HG03103 (cell line): Measurements from ENCODE around the gene HTT-AS.

ENCODE experiments used
- ATAC-seq: cut with Tn5 transposase; IDR thresholded peaks from one replicate; pipeline ENCODE4 v1.9.1; 2021; ENCODE audit warnings: low read depth; ENCODE audit not compliant: unreplicated experiment

Gene HTT-AS

GRCh38 chr4:3031357-3032082, 42.8 kb downstream of the HTT-AS start:
- no peak for ATAC-seq

GRCh38 chr4:3030566-3031356, 43.6 kb downstream of the HTT-AS start:
- ATAC-seq = no peak

- no peak for ATAC-seq
Measured at GRCh38 chr4:3029464-3029863, 44.9 kb downstream of the HTT-AS start.

- ATAC-seq = no peak
Measured at GRCh38 chr4:3026540-3026939, 47.8 kb downstream of the HTT-AS start.

- ATAC-seq = no peak
Measured at GRCh38 chr4:3025881-3026280, 48.5 kb downstream of the HTT-AS start.

GRCh38 chr4:3022651-3023050, 51.7 kb downstream of the HTT-AS start:
- no peak for ATAC-seq

- no peak for ATAC-seq
Measured at GRCh38 chr4:3022112-3022511, 52.2 kb downstream of the HTT-AS start.

GRCh38 chr4:3021627-3022026, 52.7 kb downstream of the HTT-AS start:
- ATAC-seq = no peak

GRCh38 chr4:3021127-3021526, 53.2 kb downstream of the HTT-AS start:
- ATAC-seq = no peak

- no peak for ATAC-seq
Measured at GRCh38 chr4:3019145-3019846, 55.0 kb downstream of the HTT-AS start.

GRCh38 chr4:3017504-3017903, 56.8 kb downstream of the HTT-AS start:
- no peak for ATAC-seq

- no peak for ATAC-seq
Measured at GRCh38 chr4:3016961-3017360, 57.4 kb downstream of the HTT-AS start.

- ATAC-seq = peak; percentile 60
Measured at GRCh38 chr4:3013839-3014350, 60.4 kb downstream of the HTT-AS start.
